Activated CD8-positive, alpha-beta memory T cell treated with anti-CD3 and anti-CD28 coated beads for 48 hours (primary cell): ENCODE data around the gene DIDO1.
"Not testable (repeated sequence)": the region's sequence is repeated elsewhere in the genome, so short reads cannot be mapped to it uniquely, and the experiment has no call there.

Source experiments
- DNase-seq, 3 experiments: peaks; one replicate each; pipeline ENCODE4 v3.0.0-alpha.2; 2020; ENCODE audit warnings: low read depth in 2 of 3, low spot score in 2 of 3

Gene DIDO1

GRCh38 chr20:62858058-62858830 lies 68.1 kb downstream of the DIDO1 start:
- no peak for DNase-seq

- no peak for DNase-seq
Observed at GRCh38 chr20:62856931-62857619, 69.2 kb downstream of the DIDO1 start.

GRCh38 chr20:62855120-62855519 lies 71.2 kb downstream of the DIDO1 start:
- no peak for DNase-seq

GRCh38 chr20:62854121-62854520 lies 72.2 kb downstream of the DIDO1 start:
- no peak for DNase-seq

- DNase-seq, result not testable (repeated sequence)
Observed at GRCh38 chr20:62853304-62853703, 73.0 kb downstream of the DIDO1 start.

- DNase-seq, result no peak
Observed at GRCh38 chr20:62852841-62853240, 73.5 kb downstream of the DIDO1 start.

DNA sequence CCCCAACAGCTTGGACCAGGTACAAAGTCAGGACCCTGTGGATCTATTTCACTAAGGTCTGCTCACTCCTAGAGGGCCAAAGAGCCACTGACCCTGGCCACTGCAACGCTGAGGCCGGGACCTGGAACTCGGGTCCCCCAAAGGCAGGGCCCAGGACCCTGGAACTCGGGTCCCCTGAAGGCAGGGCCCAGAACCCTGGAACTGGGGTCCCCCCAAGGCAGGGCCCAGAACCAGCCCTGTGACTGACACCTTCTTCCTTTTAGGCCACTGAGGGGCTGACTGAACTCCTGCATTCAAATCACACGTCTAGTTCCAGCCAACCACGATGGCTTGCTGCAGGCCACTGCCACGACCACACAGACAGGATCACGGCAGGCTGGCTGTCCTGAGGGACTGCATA lies 74.1 kb downstream of the DIDO1 start:
- DNase-seq, result no peak

DNA sequence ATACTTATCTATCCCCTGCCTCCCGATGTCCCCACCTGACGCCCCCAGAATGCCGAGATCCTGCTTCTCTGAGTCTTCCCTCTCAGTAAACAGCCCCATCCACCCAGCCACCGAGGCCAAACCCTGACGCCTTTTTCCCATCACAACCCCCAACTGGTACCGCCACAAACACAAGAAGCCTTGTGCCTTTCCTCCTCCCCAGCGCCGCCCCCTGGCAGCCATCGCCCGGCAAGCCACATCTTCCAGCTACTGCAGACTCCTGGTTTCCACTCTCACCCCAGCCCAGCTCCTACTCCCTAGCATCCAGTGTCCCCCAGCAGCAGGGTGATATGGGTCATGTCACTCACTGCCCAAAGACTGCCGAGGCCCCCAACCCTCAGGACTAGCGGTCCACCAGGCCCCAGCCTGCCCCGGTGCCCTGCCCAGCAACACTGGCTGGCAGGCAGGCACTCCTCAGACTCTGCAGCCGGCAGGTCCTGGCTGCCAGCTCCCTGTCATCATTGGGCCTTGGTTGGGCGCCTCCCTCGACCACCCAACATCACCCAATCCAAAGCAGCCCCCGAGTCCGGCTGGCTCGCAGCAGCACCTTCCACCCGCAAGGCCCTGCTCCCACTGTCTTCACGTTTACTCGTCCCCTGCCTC lies 75.9 kb downstream of the DIDO1 start:
- DNase-seq, result no peak

GRCh38 chr20:62849431-62849830 lies 76.9 kb downstream of the DIDO1 start:
- no peak for DNase-seq

DNA sequence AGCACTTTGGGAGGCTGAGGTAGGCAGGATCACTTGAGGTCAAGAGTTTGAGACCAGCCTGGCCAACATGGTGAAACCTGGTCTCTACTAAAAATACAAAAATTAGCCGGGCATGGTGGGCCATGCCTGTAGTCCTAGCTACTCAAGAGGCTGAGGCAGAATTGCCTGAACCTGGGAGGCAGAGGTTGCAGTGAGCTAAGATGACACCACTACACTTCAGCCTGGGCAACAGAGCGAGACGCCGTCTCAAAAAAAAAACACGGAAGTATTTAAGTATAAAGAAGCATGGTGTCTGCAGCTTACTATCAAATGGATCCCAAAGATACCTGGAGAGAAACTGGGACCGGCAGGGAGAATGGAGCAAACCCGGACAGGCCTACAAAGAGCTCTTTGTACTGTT lies 77.4 kb downstream of the DIDO1 start:
- not testable (repeated sequence) for DNase-seq

DNA sequence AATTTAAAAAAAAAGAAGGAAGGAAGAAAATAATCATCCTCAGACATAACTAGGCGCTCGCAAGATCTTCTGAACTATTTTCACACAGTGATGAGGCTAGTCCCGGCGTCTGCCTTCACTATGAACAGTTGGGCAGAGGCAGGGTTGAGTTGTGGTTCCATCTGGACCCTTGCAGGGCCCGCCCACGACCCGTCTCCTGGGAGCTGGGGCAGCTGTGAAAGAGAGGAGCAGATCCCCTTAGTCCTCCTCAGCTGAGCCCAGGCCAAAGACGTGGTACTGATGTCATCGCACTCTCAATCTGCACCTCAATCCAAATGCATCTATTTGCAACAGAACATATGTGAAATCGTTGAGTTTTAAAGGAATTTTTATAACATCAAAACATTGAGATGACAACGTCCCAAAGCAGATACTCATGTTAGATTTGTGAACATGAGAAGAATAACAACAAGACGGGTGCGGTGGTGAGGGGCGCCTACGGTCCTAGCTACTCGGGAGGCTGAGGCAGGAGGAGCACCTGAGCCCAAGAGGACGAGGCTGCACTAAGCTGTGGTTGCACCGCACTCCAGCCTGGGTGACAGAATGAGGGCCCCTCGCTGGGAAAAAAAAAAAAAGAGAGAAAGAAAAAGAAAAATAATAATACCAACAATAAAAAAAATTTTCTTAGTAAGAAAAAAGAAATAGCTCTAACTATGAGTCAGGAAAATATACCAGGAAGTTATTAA lies 80.0 kb downstream of the DIDO1 start:
- DNase-seq, result no peak

GRCh38 chr20:62845416-62846160 lies 80.7 kb downstream of the DIDO1 start:
- no peak for DNase-seq

DNA sequence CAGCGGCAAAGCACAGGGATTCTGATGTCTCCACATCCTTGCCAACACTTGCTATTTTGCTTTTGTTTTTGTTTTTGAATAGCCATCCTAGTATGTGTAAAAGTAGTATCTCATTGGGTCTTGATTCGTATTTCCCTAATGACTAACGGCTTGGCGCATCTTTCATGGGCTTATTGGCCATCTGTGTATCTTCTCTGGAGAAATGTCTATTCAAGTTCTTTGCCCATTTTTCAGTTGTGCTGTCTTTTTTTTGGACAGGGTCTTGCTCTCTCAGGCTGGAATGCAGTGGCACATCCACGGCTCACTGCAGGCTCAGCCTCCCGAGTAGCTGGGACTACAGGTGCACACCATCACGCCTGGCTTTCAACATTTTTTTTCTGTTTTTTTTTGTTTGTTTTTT lies 82.1 kb downstream of the DIDO1 start:
- DNase-seq, result no peak

DNA sequence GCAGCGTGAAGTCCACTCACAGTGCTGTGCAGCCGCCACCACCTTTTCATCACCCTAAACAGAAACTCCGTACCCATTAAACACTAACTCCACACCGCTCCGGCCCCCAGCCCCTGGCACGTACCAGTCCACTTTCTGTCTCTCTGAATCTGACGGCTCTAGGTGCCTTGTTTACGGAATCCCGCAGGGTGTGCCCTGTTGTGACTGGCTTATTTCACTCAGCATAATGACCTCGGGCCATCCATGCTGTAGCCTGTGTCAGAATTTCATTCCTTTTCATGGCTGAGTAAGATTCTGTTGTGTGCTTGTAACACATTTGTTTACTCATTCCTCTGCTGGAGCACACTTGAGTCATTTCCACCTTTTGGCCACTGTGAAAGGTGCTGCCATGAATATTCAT lies 82.6 kb downstream of the DIDO1 start:
- DNase-seq, result no peak

DNA sequence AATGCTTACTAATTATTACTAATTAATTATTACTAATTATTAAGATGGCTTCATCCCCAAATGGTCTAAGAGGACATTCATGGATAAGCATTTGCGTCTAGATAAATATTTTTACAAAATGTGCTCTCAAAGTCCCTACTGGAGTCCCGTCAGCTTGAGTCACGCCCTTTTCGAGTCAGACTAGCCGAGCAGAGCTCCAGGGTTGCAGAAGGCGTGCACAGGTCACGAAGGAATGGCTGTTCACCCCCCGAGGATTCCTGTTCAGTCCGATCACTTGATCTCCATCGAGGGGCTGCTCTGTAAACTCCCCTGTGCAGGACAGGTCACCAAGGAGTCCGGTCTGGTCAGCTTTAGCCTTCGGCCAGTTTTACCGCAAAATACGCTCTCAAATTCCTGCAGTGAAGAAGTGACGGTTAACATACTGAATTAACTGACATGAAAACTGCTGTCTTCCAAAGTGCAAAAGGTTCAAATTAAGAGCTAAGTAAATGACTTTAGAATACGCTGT lies 84.5 kb downstream of the DIDO1 start:
- no peak for DNase-seq

DNA sequence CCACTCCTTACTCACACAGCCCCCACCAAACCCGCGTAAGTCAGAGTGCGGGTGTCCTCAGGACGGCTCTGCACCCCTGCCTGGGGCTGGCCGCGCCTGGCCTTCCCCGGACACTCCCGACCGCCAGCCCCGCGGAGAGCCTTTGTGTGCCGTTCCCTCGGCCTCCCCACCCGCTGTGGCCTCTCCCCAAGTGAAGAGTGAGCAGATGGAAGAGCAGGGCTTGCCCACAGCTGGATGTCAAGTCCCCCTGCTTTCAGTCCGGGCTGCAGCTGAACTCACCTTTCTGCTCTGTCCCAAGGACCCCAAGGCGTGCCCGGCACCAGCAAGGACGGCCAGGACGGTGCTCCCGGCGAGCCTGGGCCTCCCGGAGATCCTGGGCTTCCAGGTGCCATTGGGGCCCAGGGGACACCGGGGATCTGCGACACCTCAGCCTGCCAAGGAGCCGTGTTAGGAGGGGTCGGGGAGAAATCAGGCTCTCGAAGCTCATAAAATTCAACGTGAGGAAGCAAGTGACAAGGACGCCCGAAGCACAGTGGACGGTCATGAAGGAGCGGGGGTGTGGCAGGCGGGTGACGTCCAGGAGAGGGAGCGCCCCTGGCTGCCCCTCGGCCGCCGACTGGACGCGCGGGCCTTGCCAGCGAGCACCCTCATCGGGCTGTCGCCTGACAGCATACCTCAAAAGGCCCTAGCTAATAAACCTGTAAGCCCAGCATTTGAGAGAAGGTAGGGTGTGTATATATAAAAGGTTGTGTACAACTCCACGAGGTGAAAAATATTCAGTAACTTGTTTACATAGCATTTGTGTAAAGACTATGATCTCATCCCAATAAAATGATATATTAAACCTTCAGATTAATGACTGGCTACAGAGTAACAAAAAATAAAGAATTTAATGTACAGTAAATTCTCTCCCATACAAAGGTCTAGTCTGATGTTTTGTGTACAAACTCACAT lies 85.8 kb downstream of the DIDO1 start:
- DNase-seq, result no peak

- no peak for DNase-seq
Observed at GRCh38 chr20:62839816-62840215, 86.5 kb downstream of the DIDO1 start.

- DNase-seq, result no peak
Observed at GRCh38 chr20:62839261-62839660, 87.0 kb downstream of the DIDO1 start.

GRCh38 chr20:62838128-62838891 lies 88.0 kb downstream of the DIDO1 start:
- DNase-seq, result no peak
